Measurements from ENCODE around the gene FJX1. TPM values are rescaled to one million over a fixed set of nuclear protein-coding genes. Genes with fewer than 3 reads are reported as not detected.

Gene FJX1
- total and polyA plus RNA-seq, 5 experiments from 2014 or later, result 0.15 TPM; not detected in 4

DNA sequence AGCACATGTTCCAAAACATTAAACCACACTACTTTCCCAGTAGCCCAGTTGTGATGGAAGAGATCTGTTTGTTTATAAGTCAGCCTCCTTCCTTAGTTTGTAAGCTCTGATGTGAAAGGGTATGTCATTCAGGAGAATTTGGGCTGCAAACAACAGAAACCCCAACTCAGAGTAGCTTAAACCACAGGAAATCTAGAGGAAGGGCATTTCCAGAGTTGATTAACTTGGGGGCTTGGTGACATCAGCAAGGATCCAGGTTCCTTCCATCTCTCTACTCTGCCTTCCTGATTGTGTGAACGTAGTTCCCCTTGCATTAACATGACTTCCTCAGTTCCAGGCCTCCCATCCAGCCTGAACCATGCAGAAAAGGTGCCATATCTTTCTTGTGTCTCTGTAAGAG is 6.5 kb upstream of the FJX1 start:
- H3K27me3 Mint-ChIP-seq, result peaks cover 25 to 76% (median 36%) of the 10 kb centered on the region in 5 donors
- POLR2A ChIA-PET, result interaction anchor here (0.6 kb wide), 1 partner anchor 297 kb away, joined by 3 read pairs; no protein-coding TSS in a partner anchor
- no peak overlapping the region for H3K4me3 Mint-ChIP-seq
- no peaks in the 10 kb centered on the region for H3K4me1 Mint-ChIP-seq
- H3K27ac Mint-ChIP-seq, result no peak overlapping the region
- no peak for ATAC-seq
- no peaks in the 10 kb centered on the region for H3K9me3 Mint-ChIP-seq
- no peak for DNase-seq
- H3K36me3 Mint-ChIP-seq, result no peaks in the 10 kb centered on the region

DNA sequence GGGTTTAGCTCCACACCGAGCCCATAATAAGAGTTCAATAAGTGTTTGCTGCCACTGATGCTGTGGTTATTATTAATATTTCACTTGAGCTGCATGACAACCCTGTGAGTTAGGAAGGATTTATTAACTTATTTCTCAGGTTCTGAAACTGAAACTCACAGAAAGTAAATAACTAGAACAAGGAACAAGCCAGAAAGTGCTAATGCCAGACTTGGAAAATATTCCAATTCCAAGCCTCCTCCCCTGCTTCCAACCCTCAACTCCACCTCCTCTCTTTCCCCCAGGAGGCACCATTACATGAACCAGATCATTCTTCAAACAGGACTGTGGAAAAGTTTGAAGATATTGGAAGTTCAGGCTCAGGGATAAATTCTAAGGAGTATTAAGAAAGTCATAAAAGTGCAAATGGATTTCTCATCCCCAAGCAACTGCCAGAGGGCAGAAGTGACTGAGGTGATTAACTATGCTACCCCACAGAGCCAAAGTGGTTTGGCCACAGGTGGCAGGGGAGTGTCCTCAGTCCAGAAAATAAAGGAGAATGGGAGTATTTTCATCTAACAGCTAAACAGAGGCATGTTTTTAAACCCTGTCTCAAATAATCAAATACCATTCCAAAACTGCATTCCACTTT is 3.2 kb upstream of the FJX1 start:
- Mint-ChIP-seq H3K36me3 (no peaks in the 10 kb centered on the region), H3K4me1 (peaks cover 0 to 12% (median 11%) of the 10 kb centered on the region in 4 donors), H3K4me3 (no peak overlapping the region), H3K27me3 (peaks cover 32 to 78% (median 41%) of the 10 kb centered on the region in 5 donors), H3K9me3 (no peaks in the 10 kb centered on the region), H3K27ac (no peak overlapping the region)
- DNase-seq, result no peak
- no peak for ATAC-seq
- POLR2A ChIA-PET, result no interaction called here

DNA sequence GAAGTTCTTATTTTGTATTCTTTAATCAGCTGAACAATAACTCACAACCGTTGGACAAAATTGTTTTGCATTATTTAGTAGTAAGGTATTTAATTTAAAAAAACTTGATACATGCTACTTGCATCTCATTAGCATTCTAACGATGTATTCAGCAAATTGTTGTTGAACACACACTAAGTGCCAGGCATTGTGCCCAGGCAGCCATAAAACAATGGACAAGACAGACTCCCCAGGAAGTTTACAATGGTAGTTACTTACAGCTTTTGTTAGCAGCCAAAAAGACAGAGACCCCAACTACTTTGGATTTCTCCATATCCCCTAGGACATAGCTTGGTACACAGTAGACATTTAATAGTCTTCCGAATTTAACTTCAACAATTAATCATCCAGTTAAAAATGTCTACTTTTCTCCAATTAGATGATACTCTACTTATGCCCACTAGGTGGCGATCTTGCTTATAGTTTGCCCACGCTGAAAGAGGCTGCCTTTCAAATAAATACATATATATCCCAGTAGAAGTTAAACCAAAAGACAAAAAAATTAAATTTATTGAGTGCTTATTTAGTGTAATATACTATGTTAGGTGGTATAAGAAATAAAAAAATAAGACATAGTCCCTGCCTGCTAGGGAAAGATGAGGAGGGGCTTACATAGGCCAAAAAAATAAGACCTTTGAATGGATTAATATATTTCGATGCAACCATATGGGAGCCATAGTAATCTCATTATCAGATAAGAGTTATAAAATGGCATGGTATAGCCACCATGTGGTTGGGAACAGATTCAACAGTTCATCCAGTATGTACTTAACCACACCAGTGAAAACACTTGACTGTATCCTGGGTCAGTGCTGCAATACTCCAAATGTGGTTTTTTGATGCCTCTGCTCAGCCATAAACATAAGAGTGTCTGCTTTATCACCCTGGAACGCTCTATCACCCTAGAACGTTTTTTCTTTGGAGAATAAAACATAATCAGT is 2.0 kb upstream of the FJX1 start:
- DNase-seq (peak in 5 of 10 donors; percentile 11 to 50 (median 40)), ATAC-seq (peak in 1 of 2 donors; percentile 49)
- no peaks in the 10 kb centered on the region for H3K36me3 Mint-ChIP-seq
- peak overlapping the region in 5 of 10 donors; percentile 0 to 46 (median 30) for H3K4me3 Mint-ChIP-seq
- H3K4me1 Mint-ChIP-seq, result peaks cover 0 to 16% (median 13%) of the 10 kb centered on the region in 4 donors
- POLR2A ChIA-PET, result no interaction called here
- H3K9me3 Mint-ChIP-seq, result no peaks in the 10 kb centered on the region
- H3K27me3 Mint-ChIP-seq, result peaks cover 34 to 74% (median 51%) of the 10 kb centered on the region in 5 donors
- no peak overlapping the region for H3K27ac Mint-ChIP-seq

GRCh38 chr11:35617316-35617686 is 959 bp upstream of the FJX1 start:
- Mint-ChIP-seq H3K9me3 (no peaks in the 10 kb centered on the region), H3K36me3 (no peaks in the 10 kb centered on the region), H3K27me3 (peaks cover 40 to 74% (median 52%) of the 10 kb centered on the region in 5 donors), H3K27ac (no peak overlapping the region), H3K4me1 (peaks cover 0 to 16% (median 13%) of the 10 kb centered on the region in 4 donors), H3K4me3 (peak overlapping the region; percentile 63 to 88 (median 81))
- POLR2A ChIA-PET, result no interaction called here
- DNase-seq (no peak), ATAC-seq (no peak)

DNA sequence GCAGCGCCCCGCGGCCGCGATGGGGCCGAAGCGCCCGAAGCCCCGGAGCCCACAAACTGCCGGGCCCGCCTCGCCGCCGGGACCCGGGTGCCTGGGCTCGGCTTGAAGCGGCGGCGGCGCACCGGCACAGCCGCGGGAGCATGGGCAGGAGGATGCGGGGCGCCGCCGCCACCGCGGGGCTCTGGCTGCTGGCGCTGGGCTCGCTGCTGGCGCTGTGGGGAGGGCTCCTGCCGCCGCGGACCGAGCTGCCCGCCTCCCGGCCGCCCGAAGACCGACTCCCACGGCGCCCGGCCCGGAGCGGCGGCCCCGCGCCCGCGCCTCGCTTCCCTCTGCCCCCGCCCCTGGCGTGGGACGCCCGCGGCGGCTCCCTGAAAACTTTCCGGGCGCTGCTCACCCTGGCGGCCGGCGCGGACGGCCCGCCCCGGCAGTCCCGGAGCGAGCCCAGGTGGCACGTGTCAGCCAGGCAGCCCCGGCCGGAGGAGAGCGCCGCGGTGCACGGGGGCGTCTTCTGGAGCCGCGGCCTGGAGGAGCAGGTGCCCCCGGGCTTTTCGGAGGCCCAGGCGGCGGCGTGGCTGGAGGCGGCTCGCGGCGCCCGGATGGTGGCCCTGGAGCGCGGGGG is 346 bp downstream of the FJX1 start:
- peak; percentile 42 to 44 for ATAC-seq
- Mint-ChIP-seq H3K4me3 (peak overlapping the region in 3 of 10 donors; percentile 33 to 62 (median 53)), H3K36me3 (no peaks in the 10 kb centered on the region), H3K9me3 (no peaks in the 10 kb centered on the region), H3K27ac (no peak overlapping the region), H3K4me1 (peaks cover 0 to 16% (median 13%) of the 10 kb centered on the region in 4 donors), H3K27me3 (peaks cover 42 to 74% (median 60%) of the 10 kb centered on the region in 5 donors)
- POLR2A ChIA-PET, result no interaction called here
- peak in 5 of 10 donors; percentile 1 to 20 (median 12) for DNase-seq

GRCh38 chr11:35619116-35619854 is 1.0 kb downstream of the FJX1 start:
- Mint-ChIP-seq H3K36me3 (no peaks in the 10 kb centered on the region), H3K27me3 (peaks cover 38 to 73% (median 63%) of the 10 kb centered on the region in 5 donors), H3K27ac (no peak overlapping the region), H3K4me1 (peaks cover 0 to 16% (median 13%) of the 10 kb centered on the region in 4 donors), H3K4me3 (peak overlapping the region; percentile 38 to 74 (median 70)), H3K9me3 (no peaks in the 10 kb centered on the region)
- POLR2A ChIA-PET, result interaction anchor here (1.1 kb wide), 1 partner anchor 43 kb away, joined by 3 read pairs; the partner anchor contains the start of gene TRIM44
- ATAC-seq (peak; percentile 37 to 49), DNase-seq (peak in 3 of 10 donors; percentile 7 to 19 (median 16))

GRCh38 chr11:35619855-35620640 is 1.8 kb downstream of the FJX1 start:
- Mint-ChIP-seq H3K27me3 (peaks cover 37 to 66% (median 62%) of the 10 kb centered on the region in 5 donors), H3K9me3 (no peaks in the 10 kb centered on the region), H3K4me1 (peaks cover 0 to 16% (median 13%) of the 10 kb centered on the region in 4 donors), H3K4me3 (peak overlapping the region; percentile 38 to 74 (median 70)), H3K36me3 (no peaks in the 10 kb centered on the region), H3K27ac (no peak overlapping the region)
- ATAC-seq, result no peak
- POLR2A ChIA-PET, result interaction anchor here (1.1 kb wide), 1 partner anchor 42 kb away, joined by 3 read pairs; the partner anchor contains the start of gene TRIM44
- no peak for DNase-seq

- peaks cover 36 to 64% (median 63%) of the 10 kb centered on the region in 5 donors for H3K27me3 Mint-ChIP-seq
- no peaks in the 10 kb centered on the region for H3K9me3 Mint-ChIP-seq
- H3K4me1 Mint-ChIP-seq, result peaks cover 0 to 16% (median 13%) of the 10 kb centered on the region in 4 donors
- POLR2A ChIA-PET, result no interaction called here
- H3K27ac Mint-ChIP-seq, result no peak overlapping the region
- DNase-seq (no peak), ATAC-seq (no peak)
- peak overlapping the region in 2 of 10 donors; percentile 4 to 19 for H3K4me3 Mint-ChIP-seq
- no peaks in the 10 kb centered on the region for H3K36me3 Mint-ChIP-seq
Measured at GRCh38 chr11:35620795-35621194, 2.5 kb downstream of the FJX1 start.

GRCh38 chr11:35621620-35622019 is 3.4 kb downstream of the FJX1 start:
- Mint-ChIP-seq H3K9me3 (no peaks in the 10 kb centered on the region), H3K27me3 (peaks cover 39 to 68% (median 63%) of the 10 kb centered on the region in 5 donors), H3K4me3 (no peak overlapping the region), H3K36me3 (no peaks in the 10 kb centered on the region), H3K27ac (no peak overlapping the region), H3K4me1 (peaks cover 0 to 16% (median 13%) of the 10 kb centered on the region in 4 donors)
- DNase-seq (no peak), ATAC-seq (no peak)
- POLR2A ChIA-PET, result no interaction called here

- no peak for ATAC-seq
- Mint-ChIP-seq H3K9me3 (no peaks in the 10 kb centered on the region), H3K36me3 (no peaks in the 10 kb centered on the region), H3K27ac (peak overlapping the region in 1 of 10 donors; percentile 18), H3K4me1 (peaks cover 0 to 16% (median 13%) of the 10 kb centered on the region in 4 donors), H3K27me3 (peaks cover 37 to 68% (median 63%) of the 10 kb centered on the region in 5 donors), H3K4me3 (no peak overlapping the region)
- DNase-seq, result no peak
- POLR2A ChIA-PET, result no interaction called here
Measured at GRCh38 chr11:35622070-35622469, 3.8 kb downstream of the FJX1 start.

- no peak for DNase-seq
- Mint-ChIP-seq H3K9me3 (no peaks in the 10 kb centered on the region), H3K4me1 (peaks cover 0 to 9% (median 7%) of the 10 kb centered on the region in 4 donors), H3K27ac (no peak overlapping the region), H3K27me3 (peaks cover 30 to 69% (median 67%) of the 10 kb centered on the region in 5 donors), H3K4me3 (no peak overlapping the region), H3K36me3 (no peaks in the 10 kb centered on the region)
- no peak for ATAC-seq
- POLR2A ChIA-PET, result no interaction called here
Measured at GRCh38 chr11:35623621-35624168, 5.4 kb downstream of the FJX1 start.

Measured in naive thymus-derived CD8-positive, alpha-beta T cell (primary cell).